Activated T-helper 1 cell treated with Interleukin-2 at 50 U/mL for 16 hours (primary cell): Measurements from ENCODE around the gene PIK3R2.

Experiments
- DNase-seq: peaks from one replicate; pipeline ENCODE4 v3.0.0-alpha.2; 2020; ENCODE audit warnings: low read depth

Gene PIK3R2

GRCh38 chr19:18123819-18124218 lies 29.1 kb upstream of the PIK3R2 start:
- no peak for DNase-seq

- DNase-seq = no peak
These were observed 26.9 kb upstream of the PIK3R2 start for GRCh38 chr19:18126097-18126496.

- DNase-seq = no peak
These were observed 24.9 kb upstream of the PIK3R2 start for GRCh38 chr19:18128044-18128443.

DNA sequence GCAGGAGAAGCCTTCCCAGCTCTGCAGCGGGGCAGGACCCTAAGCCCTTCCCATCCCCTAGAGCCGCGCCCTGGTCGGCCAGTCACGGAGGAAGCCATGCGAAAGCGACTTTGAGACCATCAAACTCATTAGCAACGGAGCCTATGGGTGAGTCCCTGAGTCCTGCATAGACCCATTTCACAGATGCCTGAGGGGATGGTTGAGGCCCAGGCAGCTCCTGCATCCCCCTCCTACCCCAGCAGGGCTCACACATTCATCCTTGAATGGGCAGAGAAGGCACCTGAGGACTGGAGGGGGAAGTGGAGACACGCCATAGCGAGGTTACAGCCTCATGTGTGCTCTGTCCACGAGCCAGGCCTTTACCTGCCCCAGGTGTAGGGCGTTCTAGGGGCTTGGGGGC lies 24.2 kb upstream of the PIK3R2 start:
- no peak for DNase-seq

GRCh38 chr19:18130523-18131242 lies 22.3 kb upstream of the PIK3R2 start:
- DNase-seq = no peak

GRCh38 chr19:18131841-18132596 lies 20.9 kb upstream of the PIK3R2 start:
- DNase-seq = no peak

DNA sequence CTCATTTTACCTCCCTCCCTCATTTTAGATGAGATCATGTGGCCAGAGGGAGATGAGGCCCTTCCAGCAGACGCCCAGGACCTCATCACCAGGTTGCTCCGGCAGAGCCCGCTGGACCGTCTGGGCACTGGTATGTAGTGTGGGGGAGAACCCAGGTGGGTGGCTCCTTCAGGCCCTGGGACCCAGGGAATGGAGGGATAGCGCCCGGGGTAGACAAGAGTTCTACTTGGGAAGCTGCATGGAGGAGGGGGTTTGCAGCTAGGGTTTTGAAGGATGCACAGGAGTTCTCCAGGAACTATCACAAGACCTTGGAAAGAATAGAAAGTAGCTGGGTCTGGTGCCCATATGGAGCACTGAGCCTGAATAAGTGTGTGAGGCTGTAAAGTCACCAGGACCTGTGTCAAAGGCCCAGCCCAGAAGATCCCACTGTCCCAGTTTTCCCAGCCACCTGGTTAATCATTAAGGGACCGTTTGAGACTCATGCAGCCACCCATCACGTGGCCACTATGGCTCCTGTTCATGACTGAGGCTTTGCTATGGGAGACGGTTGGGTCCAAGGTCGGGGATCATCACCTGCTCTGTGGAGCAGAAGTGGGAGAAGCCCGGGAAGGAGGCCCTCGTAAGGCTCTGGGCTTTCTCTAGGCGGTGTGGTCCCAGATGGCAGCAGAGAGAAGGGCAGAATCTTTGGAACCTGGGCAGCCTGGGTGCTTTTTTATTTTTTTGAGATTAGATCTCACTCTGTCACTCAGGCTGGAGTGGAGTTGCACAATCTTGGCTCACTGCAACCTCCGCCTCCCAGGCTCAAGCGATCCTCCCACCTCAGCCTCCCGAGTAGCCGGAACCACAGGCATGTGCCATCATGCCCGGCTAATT lies 17.0 kb upstream of the PIK3R2 start:
- no peak for DNase-seq

DNA sequence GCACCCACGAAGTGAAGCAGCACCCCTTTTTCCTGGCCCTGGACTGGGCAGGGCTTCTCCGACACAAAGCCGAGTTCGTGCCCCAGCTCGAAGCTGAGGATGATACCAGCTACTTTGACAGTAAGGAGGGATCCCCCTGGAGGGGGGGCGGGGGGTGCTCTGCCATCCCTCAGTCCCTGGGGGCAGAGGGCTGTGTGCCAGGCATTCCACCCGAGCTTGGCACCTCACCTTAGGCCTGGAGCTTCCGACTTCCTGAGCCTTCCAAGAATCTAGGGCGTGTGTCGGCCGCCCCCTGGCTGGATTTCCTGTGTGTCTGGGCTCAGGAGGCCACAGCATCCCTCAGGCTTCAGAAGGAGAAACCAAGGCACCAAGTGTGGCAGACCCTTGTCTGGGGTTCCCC lies 15.7 kb upstream of the PIK3R2 start:
- no peak for DNase-seq

GRCh38 chr19:18137657-18138339 lies 15.2 kb upstream of the PIK3R2 start:
- DNase-seq = no peak

GRCh38 chr19:18140473-18140872 lies 12.5 kb upstream of the PIK3R2 start:
- no peak for DNase-seq

DNA sequence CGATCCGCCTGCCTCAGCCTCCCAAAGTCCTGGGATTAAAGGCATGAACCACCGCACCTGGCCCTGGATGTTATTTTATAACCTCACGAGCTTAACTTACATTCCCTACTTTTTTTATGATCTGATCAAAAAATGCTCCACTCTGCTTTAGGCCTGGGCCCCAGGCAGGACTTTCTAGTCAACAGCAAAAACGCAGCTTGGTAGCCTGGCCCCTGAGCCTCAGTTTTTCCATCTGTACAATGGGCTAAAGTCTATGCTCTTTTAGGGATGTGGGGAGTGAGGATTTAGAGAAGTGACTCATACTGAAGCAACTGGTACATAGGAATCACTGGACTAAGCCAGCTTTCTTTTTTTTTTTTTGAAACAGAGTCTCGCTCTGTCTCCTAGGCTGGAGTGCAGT lies 11.9 kb upstream of the PIK3R2 start:
- no peak for DNase-seq

- no peak for DNase-seq
These were observed 9.1 kb upstream of the PIK3R2 start for GRCh38 chr19:18143902-18144301.

- no peak for DNase-seq
These were observed 8.6 kb upstream of the PIK3R2 start for GRCh38 chr19:18144361-18144760.

DNA sequence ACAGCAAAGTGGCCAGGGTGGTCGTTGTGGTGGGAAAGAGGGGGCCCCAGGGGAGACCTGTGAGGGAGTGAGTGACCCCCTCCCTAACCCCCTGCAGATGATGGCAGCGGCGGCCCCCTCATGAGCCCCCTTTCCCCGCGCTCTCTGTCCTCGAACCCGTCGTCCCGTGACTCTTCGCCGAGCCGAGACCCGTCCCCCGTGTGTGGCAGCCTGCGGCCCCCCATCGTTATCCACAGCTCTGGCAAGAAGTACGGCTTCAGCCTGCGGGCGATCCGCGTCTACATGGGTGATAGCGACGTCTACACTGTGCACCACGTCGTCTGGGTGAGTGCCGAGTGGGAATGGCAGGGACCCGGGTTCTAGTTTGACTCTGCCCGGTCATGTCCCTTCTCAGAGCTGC lies 8.1 kb upstream of the PIK3R2 start:
- no peak for DNase-seq

- no peak for DNase-seq
These were observed 7.5 kb upstream of the PIK3R2 start for GRCh38 chr19:18145391-18145999.

DNA sequence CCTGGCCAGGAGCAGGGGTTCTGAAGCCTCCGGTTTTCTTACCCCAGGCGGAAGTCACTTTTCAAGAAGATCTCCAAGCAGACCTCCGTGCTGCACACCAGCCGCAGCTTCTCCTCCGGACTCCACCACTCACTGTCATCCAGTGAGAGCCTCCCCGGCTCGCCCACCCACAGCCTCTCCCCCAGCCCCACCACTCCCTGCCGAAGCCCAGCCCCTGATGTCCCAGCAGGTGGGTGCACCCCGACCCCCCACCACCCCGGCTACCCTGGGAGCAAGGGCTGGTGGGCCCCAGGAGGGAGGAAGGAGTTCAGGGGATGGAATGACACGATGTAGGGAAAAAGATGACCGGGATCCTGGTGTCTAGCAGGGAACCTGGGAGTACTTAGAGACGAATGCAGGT lies 5.6 kb upstream of the PIK3R2 start:
- no peak for DNase-seq

DNA sequence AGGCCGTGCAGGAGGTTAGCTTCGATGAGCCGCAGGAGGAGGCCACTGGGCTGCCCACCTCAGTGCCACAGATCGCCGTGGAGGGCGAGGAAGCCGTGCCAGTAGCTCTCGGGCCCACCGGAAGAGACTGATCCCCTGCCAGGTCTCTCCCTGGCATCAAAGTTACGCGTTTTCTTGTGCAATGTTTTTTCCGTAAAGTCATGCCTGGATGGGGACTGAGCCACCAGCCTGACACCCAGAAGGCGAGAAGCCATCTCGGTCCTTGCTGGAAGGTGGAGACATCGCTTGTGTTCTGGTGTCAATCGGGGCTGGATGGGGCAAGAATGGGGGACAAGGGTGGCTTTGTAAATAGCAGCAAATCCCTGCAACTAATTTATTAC lies 3.4 kb upstream of the PIK3R2 start:
- no peak for DNase-seq

DNA sequence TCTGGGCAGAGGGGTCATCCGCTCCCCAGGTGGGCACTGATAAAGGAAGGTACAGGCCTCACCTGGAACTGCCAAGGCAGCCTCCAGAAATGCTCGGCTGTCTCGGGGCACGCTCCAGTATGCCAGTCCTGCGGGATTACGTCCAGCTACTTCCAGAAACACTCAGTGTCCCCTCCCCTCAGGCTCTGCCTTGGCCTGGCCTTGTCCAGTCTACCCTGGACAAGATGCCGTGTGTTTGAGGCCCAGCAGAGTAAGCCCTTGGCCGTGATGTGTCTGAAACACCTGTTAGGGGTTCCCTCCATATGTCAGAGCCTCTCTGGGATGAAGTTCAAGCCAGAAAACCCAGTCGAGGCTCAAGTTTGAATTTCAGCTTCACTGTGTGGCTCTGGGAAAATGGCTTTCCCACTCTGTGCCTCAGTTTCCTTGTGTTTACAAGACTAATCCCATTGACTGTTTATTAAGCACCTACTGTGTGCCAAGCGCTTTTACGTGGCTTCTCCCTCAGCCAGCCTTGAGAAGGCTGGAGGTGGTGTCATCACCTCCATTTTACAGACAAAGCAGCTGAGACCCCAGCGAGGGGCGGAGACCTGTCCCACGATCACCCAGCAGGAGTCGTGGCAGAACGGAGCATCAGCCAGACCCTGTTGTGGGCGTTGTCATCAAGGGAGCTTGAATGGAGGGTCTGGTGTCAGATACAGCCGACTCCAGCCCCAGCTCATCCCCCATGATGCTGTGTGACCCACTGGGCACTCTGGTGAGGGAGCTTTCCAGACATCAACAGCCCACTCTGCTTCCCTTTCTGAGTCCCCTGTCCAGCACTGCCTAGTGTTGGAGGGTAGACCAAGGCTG lies 2.0 kb upstream of the PIK3R2 start:
- DNase-seq = no peak

GRCh38 chr19:18152442-18152816 lies 534 bp upstream of the PIK3R2 start:
- DNase-seq = peak; percentile 89

- no peak for DNase-seq
These were observed 682 bp downstream of the PIK3R2 start for GRCh38 chr19:18153556-18154134.
